HUDEP-2 (cell line): ENCODE measurements around the gene MBP.
"Not testable (repeated sequence)": the region's sequence is repeated elsewhere in the genome, so short reads cannot be mapped to it uniquely, and the experiment has no call there.

Experiments
- DNase-seq, 76 experiments: peaks; one replicate each; lab custom pipeline; 2025; ENCODE audit not compliant: unreplicated experiment in 76 of 76; lab: John Stamatoyannopoulos, UW

MBP gene

DNA sequence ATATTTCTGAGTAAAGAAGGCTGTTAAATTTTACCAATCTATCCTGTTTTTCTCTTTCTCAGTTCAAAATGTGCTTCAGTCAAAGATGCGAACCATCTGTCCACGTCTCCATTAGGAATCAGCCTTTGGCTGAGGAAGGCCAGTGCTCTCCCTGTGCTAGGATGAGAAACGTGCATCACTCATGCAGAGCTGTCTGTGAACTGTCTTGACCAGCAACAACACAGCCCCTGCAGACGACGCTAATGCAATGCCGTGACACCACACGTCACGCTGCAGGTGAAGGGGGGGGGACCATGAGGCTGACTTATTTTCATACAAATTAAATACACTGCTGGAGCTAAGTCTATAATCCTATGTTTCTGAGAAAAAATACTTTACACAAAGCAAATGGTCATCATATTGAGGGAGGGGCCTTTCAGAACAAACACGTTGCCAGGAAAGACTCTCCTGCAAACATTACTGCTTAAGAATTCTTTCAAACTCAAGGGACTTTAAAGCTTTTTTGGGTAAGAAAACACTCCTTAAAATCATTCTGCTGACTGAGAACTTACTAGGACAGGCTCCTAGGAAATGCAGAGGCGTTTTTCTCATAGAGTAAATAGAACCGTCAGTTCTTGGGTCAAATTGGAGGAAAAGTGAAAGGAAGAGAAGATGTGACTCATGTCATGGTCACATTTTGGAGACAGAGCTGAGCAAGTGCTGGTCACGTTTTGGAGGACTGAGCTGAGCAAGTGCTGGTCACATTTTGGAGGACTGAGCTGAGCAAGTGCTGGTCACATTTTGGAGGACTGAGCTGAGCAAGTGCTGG is 97.0 kb downstream of the MBP start:
- DNase-seq = no peak

DNA sequence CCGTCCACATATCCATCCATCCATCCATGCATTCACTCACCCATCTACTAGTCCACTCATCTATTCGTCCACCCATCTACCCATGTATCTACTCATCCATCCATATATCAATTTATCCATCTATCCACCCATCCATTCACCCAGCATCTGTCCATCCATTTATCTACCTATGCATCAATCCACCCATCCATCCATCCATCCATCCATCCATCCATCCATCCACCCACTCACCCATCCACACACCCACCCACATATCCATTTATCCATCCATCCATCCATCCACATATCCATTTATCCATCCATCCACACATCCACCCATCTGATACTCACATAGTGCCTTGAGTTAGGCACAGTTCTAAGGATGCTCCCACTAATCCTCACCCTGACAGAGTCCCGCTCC is 99.0 kb downstream of the MBP start:
- DNase-seq = no peak

DNA sequence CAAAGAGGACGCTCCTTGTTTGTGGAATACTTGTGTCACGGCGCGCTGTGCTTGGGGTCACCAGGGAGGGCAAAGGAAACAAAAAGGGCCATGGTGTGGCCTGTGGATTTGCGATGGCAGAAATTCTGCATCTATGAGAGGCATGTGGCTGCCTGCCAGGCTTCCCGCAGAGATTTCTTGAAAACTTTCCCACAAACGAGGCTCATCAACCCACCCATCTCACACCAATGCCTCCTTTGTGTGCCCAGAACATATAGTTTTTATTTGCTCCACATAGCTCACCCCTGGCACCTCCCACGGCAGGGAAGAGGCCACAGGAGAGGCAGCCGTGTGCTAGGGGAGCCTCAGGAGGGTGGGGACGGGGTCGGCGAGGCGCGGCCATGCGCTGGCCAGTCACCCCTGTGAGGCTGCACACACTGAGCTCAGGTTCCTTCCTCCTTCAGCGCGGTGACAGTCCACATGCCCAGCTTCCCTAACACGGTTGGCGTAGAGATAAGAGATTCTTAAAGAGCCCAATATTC is 100.3 kb downstream of the MBP start:
- peak in 1 of 76 experiments; percentile 9 for DNase-seq

DNA sequence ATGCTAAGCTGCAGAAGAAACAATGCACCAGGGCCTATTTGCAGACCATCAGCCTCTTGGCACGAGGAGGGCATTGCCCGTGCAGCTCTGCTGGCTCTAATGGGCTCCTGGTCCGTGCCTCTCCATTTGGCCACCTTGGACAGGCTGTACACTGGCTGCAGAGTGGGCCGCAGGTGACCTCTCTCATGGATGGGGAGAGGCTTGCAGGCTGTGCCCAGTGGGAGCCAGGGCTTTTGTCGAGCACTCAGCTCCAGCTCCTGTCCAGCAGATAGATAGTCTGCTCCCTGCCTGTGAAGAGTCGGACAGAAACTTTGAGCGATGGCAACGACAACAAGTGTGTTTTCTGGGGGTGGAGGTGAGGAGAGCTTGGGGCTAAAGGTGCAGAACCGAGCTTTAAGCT is 100.9 kb downstream of the MBP start:
- DNase-seq = no peak

DNA sequence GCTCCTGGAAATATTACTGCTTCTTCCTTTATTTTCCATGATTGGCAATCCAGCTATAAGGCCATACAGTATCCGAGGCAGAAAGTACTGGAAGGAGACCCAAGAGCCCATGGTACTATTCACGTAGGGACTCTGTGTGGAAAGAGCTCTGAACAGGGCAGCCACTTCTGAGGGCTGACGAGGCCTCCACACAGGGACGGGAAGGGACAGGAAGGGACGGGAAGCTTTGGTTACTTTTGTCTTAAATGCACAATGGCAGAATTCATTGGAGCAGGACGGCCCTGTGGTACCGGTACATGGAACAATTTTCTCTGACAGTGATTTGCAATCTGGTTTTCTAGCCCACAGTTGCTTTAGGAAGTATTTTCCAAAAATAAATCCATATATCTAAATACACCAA is 102.4 kb downstream of the MBP start:
- DNase-seq = no peak

DNA sequence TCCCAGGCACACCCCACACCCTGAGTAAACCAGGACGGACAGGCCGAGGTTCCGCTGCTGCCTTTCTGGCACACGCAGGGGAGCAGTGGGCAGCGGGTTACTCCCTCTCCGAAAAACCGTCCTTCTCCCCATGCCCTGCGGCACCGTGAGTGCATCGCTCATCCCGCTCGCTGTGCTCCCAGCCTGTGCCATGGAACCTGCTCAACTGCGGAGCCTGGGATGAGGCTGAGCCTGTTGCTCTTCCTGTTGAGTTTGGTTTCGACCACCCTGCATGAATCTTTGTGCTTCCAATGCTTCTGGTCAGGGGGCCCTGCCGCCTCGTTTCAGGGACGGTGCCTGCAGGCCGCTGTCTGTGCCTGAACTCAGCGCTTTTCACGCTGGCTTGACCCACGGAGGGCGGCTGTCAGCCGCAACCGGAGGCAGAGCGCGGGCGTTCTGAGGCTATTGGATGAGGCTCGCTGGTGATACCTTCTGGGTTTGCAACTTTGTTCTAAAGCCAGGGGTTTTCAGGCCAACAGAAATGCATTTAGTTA is 106.7 kb downstream of the MBP start:
- DNase-seq = no peak

DNA sequence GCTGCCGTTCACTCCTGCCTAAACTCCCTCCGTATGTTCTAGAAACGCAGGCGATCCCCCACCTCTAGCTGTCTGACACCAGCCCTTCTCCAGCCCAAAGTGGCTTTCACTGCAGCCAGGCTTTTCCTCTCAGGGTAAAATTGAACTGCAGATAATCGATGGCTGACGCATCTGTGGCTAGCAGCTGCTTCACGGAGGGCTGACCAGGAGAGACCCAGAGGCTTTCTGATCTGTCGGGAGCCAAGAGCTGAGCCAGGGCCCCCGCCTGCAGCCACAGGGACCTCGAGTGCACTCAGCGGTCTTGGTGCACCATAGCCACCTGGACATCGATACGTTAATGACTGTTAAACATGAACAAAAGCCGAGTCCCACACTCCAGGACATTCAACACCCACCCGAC is 107.5 kb downstream of the MBP start:
- DNase-seq = no peak

DNA sequence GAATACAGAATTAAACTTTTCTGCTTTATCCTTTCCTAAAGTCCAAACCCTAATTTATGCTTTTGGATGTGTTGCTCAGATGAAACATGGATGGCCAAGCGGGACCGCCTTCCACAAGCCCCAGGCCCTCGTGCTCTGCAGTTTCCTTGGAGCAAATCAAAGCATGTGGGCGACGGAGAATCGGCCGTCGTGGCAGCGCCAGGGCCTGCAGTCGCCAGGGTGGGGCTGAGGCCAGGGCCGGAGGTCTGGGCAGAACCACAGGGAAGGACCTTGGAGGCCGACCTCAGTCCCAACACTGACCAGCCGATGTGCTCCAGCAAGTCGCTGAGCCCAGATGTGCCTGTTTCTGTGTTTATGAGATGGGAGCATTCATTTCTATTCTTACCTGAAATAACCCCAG is 108.1 kb downstream of the MBP start:
- DNase-seq = no peak

DNA sequence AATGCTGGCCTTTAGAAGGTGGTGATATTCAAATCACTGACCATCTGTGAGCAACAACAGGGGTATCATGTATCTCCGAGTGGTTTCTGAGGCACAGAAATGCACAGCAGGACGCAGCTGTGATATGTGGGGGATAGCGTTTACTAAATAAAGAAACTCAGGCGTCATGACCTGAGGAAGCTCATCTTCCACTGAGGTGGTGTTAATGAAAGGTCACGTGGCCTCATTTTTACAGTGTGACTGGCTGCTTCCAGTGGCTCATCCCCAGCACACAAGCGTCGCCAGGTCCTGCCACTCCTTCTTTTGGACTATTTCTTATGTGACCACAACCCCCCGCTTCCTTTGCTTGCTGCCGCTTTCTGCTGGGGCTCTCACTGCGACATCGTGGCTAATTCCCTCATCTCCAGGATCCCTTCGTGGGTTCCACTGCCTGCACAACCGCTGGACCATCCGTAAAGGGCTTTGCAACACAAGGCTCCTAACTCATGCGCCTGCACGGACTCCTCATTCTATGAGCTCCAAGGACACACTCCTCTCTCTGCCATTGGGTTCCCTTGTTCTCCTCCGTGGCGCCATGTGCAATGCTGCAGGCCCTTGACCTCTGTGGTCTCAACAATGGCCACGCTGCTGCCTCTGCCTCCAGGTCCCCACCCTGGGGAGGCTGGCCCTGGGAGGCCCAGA is 109.3 kb downstream of the MBP start:
- no peak for DNase-seq

DNA sequence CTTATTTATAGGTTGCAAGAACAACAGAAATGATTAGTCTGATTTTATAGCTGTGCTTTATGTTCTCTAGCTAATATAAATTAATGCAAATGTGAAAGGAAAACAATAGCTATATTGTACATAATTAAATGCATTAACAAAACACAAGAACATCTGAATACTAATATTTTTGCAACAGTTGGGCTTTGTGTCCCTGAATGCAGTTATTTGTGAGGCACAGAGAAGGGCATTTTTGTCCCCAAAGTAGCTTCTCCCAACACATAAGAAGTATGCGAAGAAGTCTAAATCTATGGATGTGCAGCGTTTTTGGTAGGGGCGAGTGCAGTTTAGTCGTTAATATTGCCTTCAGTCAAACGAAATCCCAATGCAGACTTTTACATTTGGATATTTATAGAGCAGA is 110.0 kb downstream of the MBP start:
- DNase-seq = no peak

DNA sequence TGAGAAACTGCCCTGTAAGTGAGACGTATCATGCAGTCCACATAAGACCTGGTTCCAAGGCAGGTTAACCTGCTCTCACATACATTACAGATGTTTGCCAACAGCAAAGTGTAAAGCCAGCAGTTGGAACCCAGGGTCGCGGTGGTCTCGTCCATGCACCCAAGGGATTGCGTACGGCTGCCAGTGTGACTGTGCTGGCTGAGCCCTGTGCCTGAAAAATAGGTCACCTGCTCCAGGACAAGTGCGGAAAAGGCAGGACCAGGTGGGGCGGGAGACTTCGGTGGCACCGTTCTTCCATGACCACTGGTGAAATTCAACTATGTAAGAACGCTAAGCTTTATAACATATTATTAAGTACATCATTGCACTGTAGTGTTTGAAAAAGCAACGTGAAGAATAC is 110.5 kb downstream of the MBP start:
- DNase-seq = no peak

DNA sequence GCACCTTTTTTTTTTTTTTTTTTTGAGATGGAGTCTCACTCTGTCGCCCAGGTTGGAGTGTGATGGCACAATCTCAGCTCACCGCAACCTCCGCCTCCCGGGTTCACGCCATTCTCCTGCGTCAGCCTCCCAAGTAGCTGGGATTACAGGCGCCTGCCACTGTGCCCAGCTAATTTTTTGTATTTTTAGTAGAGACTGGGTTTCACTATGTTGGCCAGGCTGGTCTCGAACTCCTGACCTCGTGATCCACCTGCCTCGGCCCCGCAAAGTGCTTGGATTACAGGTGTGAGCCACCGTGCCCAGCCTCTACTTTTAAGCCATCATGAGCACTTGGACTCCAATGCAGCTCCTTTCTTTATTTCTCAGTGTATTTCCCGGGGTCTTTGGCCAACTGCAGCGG is 111.1 kb downstream of the MBP start:
- not testable (repeated sequence) for DNase-seq

DNA sequence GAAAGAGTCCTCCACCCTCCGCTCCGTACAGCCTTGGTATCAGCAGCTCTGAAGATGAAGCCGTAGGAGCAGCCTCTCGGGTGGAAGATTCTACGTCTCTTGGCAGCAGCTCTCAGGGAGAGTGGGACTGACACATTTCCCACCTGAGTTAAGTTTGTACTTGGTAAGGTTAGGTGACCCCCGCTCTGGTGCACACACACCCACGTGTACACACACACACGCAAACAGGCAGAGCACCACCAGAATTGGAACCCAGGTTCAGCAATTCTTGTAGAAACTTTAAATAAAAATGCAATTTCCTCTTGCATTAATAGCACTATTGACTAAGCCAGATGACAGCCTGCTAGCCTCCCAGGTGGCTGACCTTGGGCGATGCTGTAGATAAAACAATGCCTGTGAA is 111.5 kb downstream of the MBP start:
- DNase-seq = no peak

DNA sequence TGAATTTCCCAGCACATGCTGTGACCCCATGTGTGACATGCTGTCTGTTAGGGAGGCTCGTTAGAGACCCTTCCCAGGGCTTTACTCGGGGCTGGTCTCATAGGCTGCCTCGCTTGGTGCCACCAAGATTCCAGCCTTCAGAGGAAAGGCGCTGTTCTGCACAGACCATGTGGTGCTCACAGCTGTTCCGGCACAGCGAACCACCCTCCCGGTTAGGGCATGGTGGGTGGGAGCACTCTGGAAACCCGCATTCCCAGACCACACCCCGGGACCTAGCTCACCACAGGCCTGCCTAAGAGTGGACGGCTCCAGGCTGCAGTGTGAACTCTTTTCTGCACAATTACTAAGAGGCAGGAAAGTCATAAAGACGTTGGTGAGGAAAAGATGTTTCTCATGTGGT is 112.0 kb downstream of the MBP start:
- no peak for DNase-seq

DNA sequence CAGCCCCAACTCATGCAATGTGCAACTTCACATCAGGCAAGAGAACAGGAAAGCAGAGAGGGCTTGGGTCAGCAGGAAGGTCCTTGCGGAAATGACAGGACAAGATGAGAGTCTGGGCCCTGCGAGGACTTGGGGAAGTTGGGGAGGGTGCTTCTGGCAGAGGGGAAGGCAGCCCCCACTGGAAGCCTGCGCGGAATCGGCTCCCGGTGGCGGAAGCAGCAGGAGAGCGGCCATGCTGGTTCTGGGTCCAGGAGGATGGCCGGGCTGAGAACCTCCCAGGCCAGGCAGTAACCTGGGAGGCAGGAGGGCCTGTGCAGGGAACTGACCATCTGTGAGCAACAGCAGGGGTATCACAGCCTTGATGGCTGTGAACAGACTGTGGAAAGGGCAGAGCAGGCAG is 112.9 kb downstream of the MBP start:
- no peak for DNase-seq

DNA sequence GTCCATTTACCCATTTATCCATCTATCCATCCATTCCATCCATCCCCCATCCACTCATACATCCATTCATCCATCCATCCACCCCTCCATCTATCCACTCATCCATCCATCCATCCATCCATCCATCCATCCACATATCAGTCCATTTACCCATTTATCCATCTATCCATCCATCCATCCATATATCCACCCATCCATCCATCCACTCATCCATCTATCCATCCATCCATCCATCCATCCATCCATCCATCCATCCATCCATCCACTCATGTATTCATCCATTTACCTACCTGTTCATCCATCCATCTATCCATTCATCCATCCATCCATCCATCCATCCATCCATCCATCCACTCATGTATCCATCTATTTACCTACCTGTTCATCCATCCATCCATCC is 113.9 kb downstream of the MBP start:
- DNase-seq = not testable (repeated sequence)

DNA sequence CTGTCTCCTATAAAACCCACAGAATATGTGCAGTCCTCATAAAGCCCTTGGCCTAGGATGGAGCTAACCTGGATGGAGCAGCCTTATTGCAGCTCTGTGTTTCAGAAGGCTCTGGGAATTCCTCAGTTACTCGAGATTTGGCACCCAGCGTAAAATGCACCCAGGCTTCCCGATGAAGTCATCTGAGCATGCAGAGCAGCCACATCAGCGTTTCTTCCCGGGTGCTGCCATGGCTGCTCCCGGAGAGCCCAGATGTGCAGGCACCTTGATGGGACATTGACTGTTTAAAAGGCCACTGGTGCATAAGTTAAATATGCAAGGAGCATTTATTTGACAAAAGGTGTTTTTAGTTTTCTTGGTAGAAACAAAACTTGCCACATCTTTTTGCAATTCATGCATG is 115.2 kb downstream of the MBP start:
- no peak for DNase-seq

DNA sequence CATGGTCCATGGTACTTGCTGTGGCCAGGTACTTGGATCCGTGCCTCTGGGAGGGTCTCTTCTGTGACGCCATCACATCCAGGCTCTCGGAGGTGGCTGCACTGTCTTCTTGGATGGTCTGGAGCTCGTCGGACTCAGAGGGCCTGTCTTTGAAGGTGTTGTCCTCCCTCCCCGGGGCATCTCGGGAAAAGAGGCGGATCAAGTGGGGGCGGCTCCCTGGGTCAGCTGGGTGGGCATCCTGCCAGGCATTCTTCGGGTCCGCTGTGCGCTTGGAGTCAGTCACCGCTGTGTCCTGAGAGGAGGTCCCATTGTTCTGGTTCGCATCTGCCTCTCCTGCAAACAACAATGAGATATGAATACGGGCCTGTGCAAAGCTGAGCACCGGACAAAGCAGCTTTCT is 115.6 kb downstream of the MBP start:
- no peak for DNase-seq

DNA sequence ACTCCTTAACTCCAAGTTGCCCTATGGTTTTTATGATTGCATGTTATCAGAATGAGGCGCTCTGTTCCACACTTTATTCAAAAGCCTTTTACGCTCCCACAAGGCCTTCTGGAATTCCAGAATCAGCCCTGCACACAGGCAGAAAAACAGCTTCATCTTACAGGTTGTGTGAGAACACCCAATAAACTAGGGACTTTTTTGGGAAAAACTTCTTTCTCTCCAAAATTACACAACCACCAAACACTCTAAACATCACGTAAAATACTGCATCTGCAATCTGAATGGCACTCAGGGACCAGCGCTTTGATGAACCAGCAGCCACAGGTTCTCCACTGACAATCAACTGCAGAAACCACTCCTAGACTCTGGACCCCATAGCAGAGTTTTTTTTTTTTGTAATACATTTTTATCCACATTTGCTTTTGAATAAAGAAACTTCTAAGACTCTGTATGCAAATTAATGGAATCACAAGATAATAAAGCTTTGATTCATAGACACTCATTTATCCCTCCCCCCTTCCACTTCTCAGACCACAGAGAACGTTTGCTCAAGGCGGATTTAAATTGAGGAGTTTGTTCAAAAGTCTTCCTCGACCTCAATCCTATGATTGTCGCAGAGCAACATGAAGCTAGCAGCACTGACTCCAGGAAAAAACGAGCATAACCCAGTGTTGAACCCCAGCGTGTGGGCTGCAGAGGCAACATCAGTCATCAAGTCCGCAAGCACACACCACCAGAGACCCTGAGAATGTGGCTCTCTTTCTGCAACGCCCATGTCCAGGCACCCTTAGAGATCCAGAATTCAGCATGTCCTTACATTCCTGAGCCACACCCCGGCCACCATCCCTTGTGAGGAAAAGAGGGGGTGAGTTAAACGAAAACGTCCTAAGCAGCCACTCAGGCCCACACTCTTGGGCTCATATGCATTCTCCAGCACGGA is 116.5 kb downstream of the MBP start:
- no peak for DNase-seq

DNA sequence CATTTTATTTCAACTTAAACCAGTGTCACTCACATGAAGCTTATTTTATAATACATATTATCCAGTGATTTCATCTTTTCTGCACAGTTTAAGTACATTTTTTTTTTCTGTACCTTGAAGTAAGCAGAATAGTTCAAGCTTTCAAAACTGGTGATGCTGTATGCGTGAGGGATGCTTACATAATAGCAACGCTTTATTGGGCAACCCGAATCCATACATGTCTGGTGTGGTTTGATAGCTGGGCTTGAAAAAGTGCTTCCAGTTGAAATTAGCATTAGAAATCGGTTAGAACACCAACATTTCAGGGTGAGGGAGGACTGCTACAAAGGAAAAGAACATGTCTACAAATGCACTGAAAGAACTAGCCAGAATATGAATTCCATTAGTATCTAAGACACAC is 117.4 kb downstream of the MBP start:
- no peak for DNase-seq

DNA sequence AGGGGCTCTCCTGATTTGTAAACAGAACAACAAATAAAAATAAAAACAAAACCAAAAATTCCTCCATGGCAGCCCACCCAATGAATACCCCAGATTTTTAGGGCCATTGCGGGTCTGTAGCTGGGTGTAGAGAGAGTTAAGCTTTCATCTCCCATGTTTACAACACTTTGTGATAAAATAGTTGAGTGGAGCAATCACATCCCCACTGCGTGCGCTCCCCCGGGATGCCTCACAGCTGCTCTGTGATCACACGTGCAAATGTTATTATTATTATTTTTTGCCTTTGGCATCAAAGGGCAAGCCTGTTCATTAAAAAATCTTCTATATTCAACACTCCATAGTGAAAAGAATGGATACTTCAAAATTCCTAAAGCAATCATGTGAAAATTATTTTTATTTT is 118.0 kb downstream of the MBP start:
- DNase-seq = no peak
